Activated CD4-positive, alpha-beta memory T cell treated with anti-CD3 and anti-CD28 coated beads for 36 hours (primary cell): ENCODE data around the gene ATG16L2. TPM values are rescaled to one million over a fixed set of nuclear protein-coding genes. Genes with fewer than 3 reads are reported as not detected.
"Not testable (repeated sequence)": the region's sequence is repeated elsewhere in the genome, so short reads cannot be mapped to it uniquely, and the experiment has no call there.

Experiments used
- CTCF ChIA-PET: fragments of 350-600 bp; sonication (Branson Sonifier 250); formaldehyde crosslinking; loops from one replicate; lab custom pipeline; 2021; ENCODE audit warnings: antibody characterized with exemption, inconsistent platforms; lab: Charles Lee
- POLR2A ChIA-PET: fragments of 350-600 bp; sonication (Branson Sonifier 250); formaldehyde crosslinking; loops from one replicate; lab custom pipeline; 2021; ENCODE audit warnings: antibody characterized with exemption; lab: Charles Lee
- DNase-seq: peaks from one replicate; pipeline ENCODE4 v3.0.0-alpha.2; 2020
- H3K27ac Mint-ChIP-seq: one replicate; pipeline ENCODE4 v1.8.0; 2021; ENCODE audit warnings: mixed read lengths
- H3K27me3 Mint-ChIP-seq: one replicate; pipeline ENCODE4 v1.8.0; 2021; ENCODE audit warnings: mixed read lengths
- H3K36me3 Mint-ChIP-seq: one replicate; pipeline ENCODE4 v1.8.0; 2021; ENCODE audit warnings: mixed read lengths
- H3K4me1 Mint-ChIP-seq: one replicate; pipeline ENCODE4 v1.8.0; 2021; ENCODE audit warnings: low read depth, mixed read lengths
- H3K4me3 Mint-ChIP-seq: one replicate; pipeline ENCODE4 v1.8.0; 2021; ENCODE audit warnings: mild to moderate bottlenecking, mixed read lengths
- H3K9me3 Mint-ChIP-seq: one replicate; pipeline ENCODE4 v1.8.0; 2021; ENCODE audit warnings: mixed read lengths
- intact Hi-C: fragments of 100-400 bp; cut with micrococcal nuclease; formaldehyde crosslinking; loops from one replicate; pipeline ENCODE4 v1.15.1; 2023
- total RNA-seq, 2 experiments: library from RNA; stranded (reverse); gene quantifications; one replicate each; pipeline ENCODE4 v1.2.3, GENCODE V29; 2021

The ATG16L2 gene
- total RNA-seq, 2 experiments from 2014 or later = 79.7 to 91.1 TPM

GRCh38 chr11:72821920-72822799 is 7.9 kb downstream of the ATG16L2 start:
- H3K36me3 Mint-ChIP-seq = peaks cover 27% of the 10 kb centered on the region

DNA sequence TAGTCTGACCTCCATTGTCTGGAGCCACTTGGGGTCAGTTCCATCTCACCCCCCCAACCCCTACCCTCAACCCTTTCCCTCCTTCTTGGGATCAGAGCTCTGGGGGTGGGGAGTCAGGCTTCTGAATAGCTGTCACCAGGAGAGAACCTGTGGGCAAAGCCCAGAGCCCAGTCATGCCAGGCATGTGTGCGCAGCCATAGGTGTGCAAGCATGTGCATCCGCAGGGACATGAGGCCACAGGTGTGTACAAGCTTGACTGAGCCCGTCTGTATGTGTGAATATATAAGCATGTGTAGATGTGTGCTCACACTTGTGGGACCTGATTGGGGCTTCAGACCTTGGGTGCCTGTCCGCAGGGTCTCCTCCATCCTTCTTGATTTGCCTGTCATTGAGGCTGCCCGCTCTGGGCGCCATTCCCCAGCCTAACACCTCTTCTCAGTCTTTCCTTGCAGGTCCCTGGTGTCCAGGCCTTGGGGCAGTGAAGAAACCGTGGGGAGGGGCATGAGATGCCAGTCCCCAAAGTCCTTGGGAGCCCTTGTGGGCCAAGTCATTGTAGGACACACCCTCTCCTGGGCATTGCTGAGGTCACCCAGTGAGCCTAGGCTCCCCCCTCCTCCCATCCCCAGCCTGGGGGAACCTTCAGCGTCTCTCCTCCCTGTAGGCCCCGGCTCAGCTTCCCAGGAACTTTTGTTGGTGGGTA is 9.0 kb downstream of the ATG16L2 start:
- Mint-ChIP-seq H3K36me3 (peaks cover 20% of the 10 kb centered on the region), H3K27ac (no peak overlapping the region), H3K27me3 (no peaks in the 10 kb centered on the region), H3K4me3 (no peak overlapping the region), H3K4me1 (peaks cover 25% of the 10 kb centered on the region), H3K9me3 (no peaks in the 10 kb centered on the region)
- intact Hi-C loops = no loop called here
- ChIA-PET POLR2A (no interaction called here), CTCF (interaction anchor here (0.8 to 2.6 kb wide), 4 partner anchors 8 to 355 kb away, joined by 3 to 13 read pairs (median 6); no protein-coding TSS in a partner anchor)
- DNase-seq = no peak

More at GRCh38 chr11:72821920-72822799, 7.9 kb downstream of the ATG16L2 start:
- DNase-seq = peak; percentile 90
- Mint-ChIP-seq H3K4me3 (peak overlapping the region; percentile 29), H3K9me3 (no peaks in the 10 kb centered on the region), H3K27me3 (no peaks in the 10 kb centered on the region), H3K27ac (peak overlapping the region; percentile 64), H3K4me1 (peaks cover 23% of the 10 kb centered on the region)
- CTCF ChIA-PET = interaction anchor here (1.0 to 2.6 kb wide), 3 partner anchors 9 to 357 kb away, joined by 3 to 13 read pairs (median 9); no protein-coding TSS in a partner anchor
- intact Hi-C loops = loop anchor here (1.0 kb wide), 1 partner anchor 8 kb away; the partner anchor contains the start of gene ATG16L2
- POLR2A ChIA-PET = no interaction called here

GRCh38 chr11:72824020-72824419 is 9.8 kb downstream of the ATG16L2 start:
- ChIA-PET POLR2A (interaction anchor here (1.5 kb wide), 1 partner anchor 29 kb away, joined by 3 read pairs; no protein-coding TSS in a partner anchor), CTCF (interaction anchor here (1.2 kb wide), 1 partner anchor 8 kb away, joined by 3 read pairs; no protein-coding TSS in a partner anchor)
- H3K9me3 Mint-ChIP-seq = no peaks in the 10 kb centered on the region
- H3K27me3 Mint-ChIP-seq = no peaks in the 10 kb centered on the region
- no peak for DNase-seq
- intact Hi-C loops = no loop called here
- peak overlapping the region; percentile 57 for H3K27ac Mint-ChIP-seq
- peaks cover 25% of the 10 kb centered on the region for H3K4me1 Mint-ChIP-seq
- no peak overlapping the region for H3K4me3 Mint-ChIP-seq
- H3K36me3 Mint-ChIP-seq = peaks cover 22% of the 10 kb centered on the region

DNA sequence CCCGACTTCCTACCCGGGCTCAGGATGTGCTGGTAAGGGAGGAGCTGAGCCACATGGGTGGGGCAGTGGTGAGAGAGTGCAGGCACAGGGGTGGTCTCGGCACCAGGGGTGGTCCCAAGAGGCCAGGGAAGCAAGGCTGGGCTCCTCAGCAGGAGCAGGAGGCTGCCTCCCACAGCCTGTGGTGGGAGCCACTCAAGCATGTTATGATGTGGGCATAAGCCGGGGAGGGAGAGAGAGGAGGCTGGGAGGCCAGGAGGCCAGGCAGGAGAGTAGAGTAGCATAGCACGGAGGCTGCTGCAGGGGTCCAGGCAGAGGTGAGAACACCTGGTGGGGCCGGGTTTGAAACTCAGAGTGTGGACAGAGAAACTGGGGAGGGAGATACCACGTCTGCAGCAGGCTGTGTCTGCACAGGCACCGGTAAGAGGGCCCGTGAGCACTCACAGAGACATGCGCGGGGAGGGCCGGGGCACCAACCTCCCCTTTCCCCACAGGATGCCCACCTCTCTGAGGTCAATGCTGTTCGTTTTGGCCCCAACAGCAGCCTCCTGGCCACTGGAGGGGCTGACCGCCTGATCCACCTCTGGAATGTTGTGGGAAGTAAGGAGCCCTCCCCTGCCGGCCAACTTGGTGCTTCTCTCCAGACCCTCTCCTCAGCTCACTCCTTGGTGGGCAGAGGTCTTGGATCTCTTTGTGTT is 10.7 kb downstream of the ATG16L2 start:
- Mint-ChIP-seq H3K27me3 (no peaks in the 10 kb centered on the region), H3K27ac (no peak overlapping the region), H3K4me1 (peaks cover 25% of the 10 kb centered on the region), H3K9me3 (no peaks in the 10 kb centered on the region), H3K36me3 (peaks cover 22% of the 10 kb centered on the region), H3K4me3 (no peak overlapping the region)
- CTCF ChIA-PET = interaction anchor here (1.2 kb wide), 1 partner anchor 9 kb away, joined by 3 read pairs; no protein-coding TSS in a partner anchor
- POLR2A ChIA-PET = interaction anchor here (1.5 kb wide), 1 partner anchor 30 kb away, joined by 3 read pairs; no protein-coding TSS in a partner anchor
- no peak for DNase-seq
- intact Hi-C loops = no loop called here

DNA sequence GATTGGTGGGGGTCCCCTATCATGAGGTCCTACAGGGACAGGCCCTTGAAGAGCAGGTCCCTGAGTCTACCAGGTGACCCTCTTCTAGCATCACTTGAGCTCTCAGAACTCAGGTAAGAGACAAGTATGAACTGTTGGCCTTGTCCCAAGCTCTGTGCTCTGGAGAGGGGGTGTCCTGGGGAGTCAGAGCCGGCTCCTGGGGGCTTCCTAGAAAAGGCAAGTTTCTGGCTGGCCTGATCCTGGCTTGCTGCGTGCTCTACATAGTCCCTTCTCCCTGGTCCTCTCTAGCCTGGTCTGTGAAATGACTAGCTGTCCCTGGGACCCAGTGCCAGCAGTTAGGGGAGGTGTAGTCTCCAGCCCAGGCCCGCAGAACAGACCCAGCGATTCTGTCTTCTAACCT is 11.4 kb downstream of the ATG16L2 start:
- Mint-ChIP-seq H3K9me3 (no peaks in the 10 kb centered on the region), H3K27ac (no peak overlapping the region), H3K36me3 (peaks cover 17% of the 10 kb centered on the region), H3K4me1 (peaks cover 19% of the 10 kb centered on the region), H3K27me3 (no peaks in the 10 kb centered on the region), H3K4me3 (no peak overlapping the region)
- intact Hi-C loops = no loop called here
- DNase-seq = no peak
- ChIA-PET CTCF (no interaction called here), POLR2A (no interaction called here)

DNA sequence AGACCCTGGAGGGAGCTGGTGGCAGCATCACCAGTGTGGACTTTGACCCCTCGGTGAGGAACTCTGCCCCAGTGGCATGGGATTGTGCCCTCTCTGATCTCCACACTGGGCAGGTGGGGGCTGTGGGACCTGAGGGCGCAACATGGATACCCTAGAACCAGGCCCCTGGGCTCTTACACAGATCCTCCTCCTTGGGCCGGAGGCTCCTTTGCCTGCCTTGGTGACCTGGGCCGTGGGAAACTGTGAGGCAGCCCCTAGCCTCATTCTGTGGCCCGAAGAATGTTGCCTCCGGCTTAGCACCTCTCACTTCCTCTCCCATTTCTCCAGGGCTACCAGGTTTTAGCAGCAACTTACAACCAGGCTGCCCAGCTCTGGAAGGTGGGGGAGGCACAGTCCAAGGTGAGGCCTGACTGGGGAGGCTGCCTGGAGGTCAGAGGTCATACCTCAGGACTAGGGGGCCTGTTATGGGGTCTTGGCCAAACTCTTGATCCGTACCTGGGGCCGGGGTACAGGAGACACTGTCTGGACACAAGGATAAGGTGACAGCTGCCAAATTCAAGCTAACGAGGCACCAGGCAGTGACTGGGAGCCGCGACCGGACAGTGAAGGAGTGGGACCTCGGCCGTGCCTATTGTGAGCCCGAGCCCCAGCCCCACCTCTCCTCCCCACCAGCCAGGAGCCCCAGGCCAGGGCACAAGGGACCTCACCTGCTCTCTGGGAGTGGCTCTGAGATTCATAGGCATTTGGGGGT is 12.2 kb downstream of the ATG16L2 start:
- Mint-ChIP-seq H3K4me1 (peaks cover 13% of the 10 kb centered on the region), H3K9me3 (no peaks in the 10 kb centered on the region), H3K36me3 (peaks cover 17% of the 10 kb centered on the region), H3K27me3 (no peaks in the 10 kb centered on the region), H3K27ac (peak overlapping the region; percentile 73), H3K4me3 (no peak overlapping the region)
- CTCF ChIA-PET = no interaction called here
- intact Hi-C loops = no loop called here
- no peak for DNase-seq
- POLR2A ChIA-PET = no interaction called here

DNA sequence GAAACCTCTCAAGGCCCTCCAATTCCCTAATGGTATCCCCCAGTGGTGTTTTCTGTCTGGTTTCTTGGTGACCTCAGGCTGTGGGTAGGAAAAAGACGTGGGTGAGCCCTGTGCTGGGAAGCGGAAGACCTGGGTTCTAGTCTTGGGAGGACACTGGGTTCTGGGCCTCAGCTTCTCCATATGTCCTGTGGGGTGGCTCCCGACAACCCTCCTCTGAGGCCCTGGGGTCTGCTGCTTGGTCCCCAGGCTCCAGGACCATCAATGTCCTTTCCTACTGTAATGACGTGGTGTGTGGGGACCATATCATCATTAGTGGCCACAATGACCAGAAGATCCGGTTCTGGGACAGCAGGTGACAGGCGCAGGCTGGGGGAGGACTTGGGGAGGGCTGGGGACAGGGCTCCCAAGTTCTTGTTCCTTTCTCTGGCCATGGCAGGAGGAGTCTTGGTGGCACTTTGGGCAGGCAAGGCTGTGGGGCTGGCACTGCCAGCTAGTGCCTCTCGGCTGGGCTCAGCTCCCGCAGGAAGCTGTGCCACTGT is 12.8 kb downstream of the ATG16L2 start:
- Mint-ChIP-seq H3K9me3 (no peaks in the 10 kb centered on the region), H3K4me3 (no peak overlapping the region), H3K27ac (peak overlapping the region; percentile 73), H3K27me3 (no peaks in the 10 kb centered on the region), H3K4me1 (peaks cover 11% of the 10 kb centered on the region), H3K36me3 (peaks cover 17% of the 10 kb centered on the region)
- ChIA-PET CTCF (interaction anchor here (1.3 to 7.7 kb wide), 4 partner anchors 14 to 352 kb away, joined by 4 to 138 read pairs (median 8); partner anchors contain the start of genes ATG16L2 and STARD10), POLR2A (no interaction called here)
- intact Hi-C loops = no loop called here
- DNase-seq = no peak

- H3K4me3 Mint-ChIP-seq, H3K9me3 Mint-ChIP-seq, H3K27me3 Mint-ChIP-seq, intact Hi-C loops, DNase-seq: not testable (repeated sequence)
- Mint-ChIP-seq H3K4me1 (peaks cover 11% of the 10 kb centered on the region), H3K36me3 (peaks cover 16% of the 10 kb centered on the region), H3K27ac (peak overlapping the region; percentile 73)
- ChIA-PET POLR2A (interaction anchor here (0.6 kb wide), 1 partner anchor 34 kb away, joined by 3 read pairs; no protein-coding TSS in a partner anchor), CTCF (interaction anchor here (1.0 to 7.7 kb wide), 7 partner anchors 12 to 523 kb away, joined by 3 to 138 read pairs (median 4); partner anchors contain the start of genes ATG16L2 and STARD10)
These were observed 13.4 kb downstream of the ATG16L2 start for GRCh38 chr11:72827656-72828055.

DNA sequence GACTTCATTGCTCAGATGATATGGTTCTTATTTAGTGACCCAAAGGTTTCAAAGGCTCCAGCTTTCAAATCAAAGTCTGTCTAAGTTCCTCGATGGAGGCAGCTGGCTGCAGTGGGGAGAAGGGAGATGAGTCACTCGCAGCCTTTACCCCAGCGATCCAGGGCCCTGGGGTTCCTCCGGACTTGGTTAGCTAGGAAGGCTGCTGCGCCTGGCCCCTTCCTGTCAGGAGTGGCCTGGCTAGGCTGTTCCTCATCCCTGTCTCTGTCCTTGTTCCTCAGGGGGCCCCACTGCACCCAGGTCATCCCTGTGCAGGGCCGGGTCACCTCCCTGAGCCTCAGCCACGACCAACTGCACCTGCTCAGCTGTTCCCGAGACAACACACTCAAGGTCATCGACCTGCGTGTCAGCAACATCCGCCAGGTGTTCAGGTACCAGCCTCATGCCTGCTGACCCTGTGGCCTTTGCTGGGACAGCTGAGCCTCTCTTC is 13.9 kb downstream of the ATG16L2 start:
- peak overlapping the region; percentile 73 for H3K27ac Mint-ChIP-seq
- H3K4me1 Mint-ChIP-seq = peaks cover 11% of the 10 kb centered on the region
- POLR2A ChIA-PET = interaction anchor here (0.6 to 1.4 kb wide), 2 partner anchors 15 to 34 kb away, joined by 3 to 4 read pairs; no protein-coding TSS in a partner anchor
- intact Hi-C loops = no loop called here
- no peaks in the 10 kb centered on the region for H3K9me3 Mint-ChIP-seq
- no peak for DNase-seq
- H3K36me3 Mint-ChIP-seq = peaks cover 15% of the 10 kb centered on the region
- CTCF ChIA-PET = interaction anchor here (1.0 to 7.7 kb wide), 7 partner anchors 13 to 523 kb away, joined by 3 to 138 read pairs (median 4); partner anchors contain the start of genes ATG16L2 and STARD10
- H3K27me3 Mint-ChIP-seq = no peaks in the 10 kb centered on the region
- H3K4me3 Mint-ChIP-seq = no peak overlapping the region

- H3K4me1 Mint-ChIP-seq = peaks cover 11% of the 10 kb centered on the region
- no peak overlapping the region for H3K4me3 Mint-ChIP-seq
- ChIA-PET POLR2A (interaction anchor here (1.4 kb wide), 1 partner anchor 15 kb away, joined by 4 read pairs; no protein-coding TSS in a partner anchor), CTCF (interaction anchor here (1.3 to 7.7 kb wide), 5 partner anchors 13 to 351 kb away, joined by 4 to 138 read pairs (median 4); partner anchors contain the start of genes ATG16L2 and STARD10)
- no peak for DNase-seq
- no peaks in the 10 kb centered on the region for H3K9me3 Mint-ChIP-seq
- intact Hi-C loops = no loop called here
- H3K27ac Mint-ChIP-seq = no peak overlapping the region
- H3K27me3 Mint-ChIP-seq = no peaks in the 10 kb centered on the region
- peaks cover 13% of the 10 kb centered on the region for H3K36me3 Mint-ChIP-seq
These were observed 14.5 kb downstream of the ATG16L2 start for GRCh38 chr11:72828692-72829101.
